H9 (cell line): ENCODE measurements around the gene KIF6. TPM values are rescaled to one million over a fixed set of nuclear protein-coding genes. Genes with fewer than 3 reads are reported as not detected.

Source experiments
- DNase-seq: peaks from one replicate; pipeline ENCODE4 v3.0.0-alpha.2; 2017
- H2AFZ ChIP-seq: one replicate; pipeline ENCODE4 v1.6.1; 2013; ENCODE audit warnings: mild to moderate bottlenecking, low read length, control low read depth, moderate library complexity
- H2AK5ac ChIP-seq: 2 replicates; pipeline ENCODE4 v1.6.1; 2013; ENCODE audit warnings: low read length, control low read depth, mixed read lengths; ENCODE audit not compliant: insufficient read length
- H2BK120ac ChIP-seq: one replicate; pipeline ENCODE4 v1.6.1; 2013; ENCODE audit warnings: low read depth, mild to moderate bottlenecking, low read length, control low read depth, inconsistent platforms; ENCODE audit not compliant: poor library complexity, severe bottlenecking
- H2BK12ac ChIP-seq: 2 replicates; pipeline ENCODE4 v1.6.1; 2013; ENCODE audit warnings: low read length, control low read depth, mixed read lengths, low read depth; ENCODE audit not compliant: insufficient read length
- H2BK15ac ChIP-seq: 2 replicates; pipeline ENCODE4 v1.6.1; 2013; ENCODE audit warnings: low read depth, low read length, control low read depth
- H2BK20ac ChIP-seq: one replicate; pipeline ENCODE4 v1.6.1; 2013; ENCODE audit warnings: low read depth, mild to moderate bottlenecking, low read length, control low read depth, inconsistent platforms; ENCODE audit not compliant: poor library complexity, severe bottlenecking
- H2BK5ac ChIP-seq: 2 replicates; pipeline ENCODE4 v1.6.1; 2013; ENCODE audit warnings: low read length, control low read depth, mixed read lengths; ENCODE audit not compliant: insufficient read length
- H3K14ac ChIP-seq: 2 replicates; pipeline ENCODE4 v1.6.1; 2013; ENCODE audit warnings: low read length, control low read depth; ENCODE audit not compliant: insufficient read depth
- H3K18ac ChIP-seq: 2 replicates; pipeline ENCODE4 v1.6.1; 2013; ENCODE audit warnings: low read depth, mild to moderate bottlenecking, mixed read lengths, low read length, control low read depth; ENCODE audit not compliant: insufficient read length
- H3K23ac ChIP-seq: 2 replicates; pipeline ENCODE4 v1.6.1; 2013; ENCODE audit warnings: low read length, control low read depth, mixed read lengths, low read depth; ENCODE audit not compliant: insufficient read length
- H3K23me2 ChIP-seq: 2 replicates; pipeline ENCODE4 v1.6.1; 2013; ENCODE audit warnings: low read depth, mild to moderate bottlenecking, mixed read lengths, low read length, control low read depth; ENCODE audit not compliant: insufficient read length, poor library complexity, severe bottlenecking
- H3K27ac ChIP-seq: 2 replicates; pipeline ENCODE4 v1.5.1; 2013; ENCODE audit warnings: low read length, control low read depth, mixed read lengths, low read depth; ENCODE audit not compliant: insufficient read length
- H3K27me3 ChIP-seq: 2 replicates; pipeline ENCODE4 v1.6.1; 2013; ENCODE audit warnings: low read length, control low read depth, inconsistent platforms; ENCODE audit not compliant: insufficient read depth
- H3K4ac ChIP-seq: 2 replicates; pipeline ENCODE4 v1.6.1; 2013; ENCODE audit warnings: low read depth, mild to moderate bottlenecking, control low read depth, inconsistent platforms, low read length, moderate library complexity
- H3K4me1 ChIP-seq: 2 replicates; pipeline ENCODE4 v1.6.1; 2013; ENCODE audit warnings: low read length, control low read depth, inconsistent platforms; ENCODE audit not compliant: insufficient read depth
- H3K4me2 ChIP-seq: 2 replicates; pipeline ENCODE4 v1.6.1; 2013; ENCODE audit warnings: low read length, control low read depth, mixed read lengths; ENCODE audit not compliant: insufficient read length, insufficient read depth
- H3K56ac ChIP-seq: 2 replicates; pipeline ENCODE4 v1.6.1; 2013; ENCODE audit warnings: low read depth, mild to moderate bottlenecking, mixed read lengths, low read length, control low read depth; ENCODE audit not compliant: insufficient read length
- H3K79me1 ChIP-seq: 2 replicates; pipeline ENCODE4 v1.6.1; 2013; ENCODE audit warnings: low read depth, mild to moderate bottlenecking, moderate library complexity, low read length, control low read depth, inconsistent platforms; ENCODE audit not compliant: insufficient read depth, poor library complexity, severe bottlenecking
- H3K79me2 ChIP-seq: 2 replicates; pipeline ENCODE4 v1.6.1; 2013; ENCODE audit warnings: low read length, control low read depth, inconsistent platforms; ENCODE audit not compliant: insufficient read depth
- H3K9ac ChIP-seq: 2 replicates; pipeline ENCODE4 v1.6.1; 2013; ENCODE audit warnings: low read length, control low read depth, mixed read lengths; ENCODE audit not compliant: insufficient read length; ENCODE audit errors: extremely low read depth
- H3K9me3 ChIP-seq: one replicate; pipeline ENCODE4 v1.6.1; 2013; ENCODE audit warnings: low read depth, low read length, inconsistent platforms; ENCODE audit not compliant: control insufficient read depth
- H3T11ph ChIP-seq: one replicate; pipeline ENCODE4 v1.6.1; 2013; ENCODE audit warnings: mild to moderate bottlenecking, low read length, control low read depth, inconsistent platforms
- H4K20me1 ChIP-seq: one replicate; pipeline ENCODE4 v1.6.1; 2013; ENCODE audit not compliant: control insufficient read depth, insufficient read length, insufficient read depth
- H4K5ac ChIP-seq: 2 replicates; pipeline ENCODE4 v1.6.1; 2013; ENCODE audit warnings: low read depth, mild to moderate bottlenecking, mixed read lengths, low read length, control low read depth; ENCODE audit not compliant: insufficient read length
- H4K8ac ChIP-seq: replicated peaks from 2 replicates; pipeline ENCODE4 v1.6.1; 2013; ENCODE audit warnings: low read length, control low read depth, mixed read lengths, low read depth; ENCODE audit not compliant: insufficient read length
- H4K91ac ChIP-seq: 2 replicates; pipeline ENCODE4 v1.6.1; 2013; ENCODE audit warnings: low read depth, mild to moderate bottlenecking, moderate library complexity, mixed read lengths, low read length, control low read depth; ENCODE audit not compliant: insufficient read length
- H3K27ac Mint-ChIP-seq, 3 experiments: 2 replicates in 2 of 3; 3 replicates in 1 of 3; pipeline ENCODE4 v1.8.0; 2020 to 2021; ENCODE audit warnings: mixed read lengths in 3 of 3, mild to moderate bottlenecking in 1 of 3, moderate library complexity in 1 of 3
- H3K27me3 Mint-ChIP-seq: 2 replicates; pipeline ENCODE4 v1.8.0; 2021; ENCODE audit warnings: low read depth, mild to moderate bottlenecking, moderate library complexity, mixed read lengths
- H3K36me3 Mint-ChIP-seq, 3 experiments: 2 replicates in 2 of 3; 3 replicates in 1 of 3; pipeline ENCODE4 v1.8.0; 2020 to 2021; ENCODE audit warnings: low read depth in 3 of 3, mixed read lengths in 3 of 3; ENCODE audit not compliant: insufficient read depth in 1 of 3
- H3K4me1 Mint-ChIP-seq, 2 experiments: 2 replicates each; pipeline ENCODE4 v1.8.0; 2020; ENCODE audit warnings: mixed read lengths in 2 of 2
- H3K4me3 Mint-ChIP-seq, 2 experiments: 2 replicates in 1 of 2; 3 replicates in 1 of 2; pipeline ENCODE4 v1.8.0; 2020 to 2021; ENCODE audit warnings: mild to moderate bottlenecking in 2 of 2, mixed read lengths in 2 of 2, moderate library complexity in 1 of 2
- H3K9me3 Mint-ChIP-seq, 2 experiments: 2 replicates in 1 of 2; 3 replicates in 1 of 2; pipeline ENCODE4 v1.8.0; 2020; ENCODE audit warnings: mild to moderate bottlenecking in 2 of 2, mixed read lengths in 2 of 2, moderate library complexity in 1 of 2
- WGBS: extraction: QIAGEN DNeasy Blood & Tissue Kit; methylation state at CpG from one replicate; pipeline ENCODE4 v1.1.7; 2013; ENCODE audit warnings: missing lambda C conversion rate, low lambda C conversion rate, mixed read lengths; ENCODE audit not compliant: insufficient read length; ENCODE audit errors: extremely low coverage; 5-methylcytosine and 5-hydroxymethylcytosine counted together
- total RNA-seq: library from RNA; stranded (reverse); gene quantifications from 2 replicates; pipeline ENCODE4 v1.2.1, GENCODE V29; 2021
- TF ChIP-seq, protein P1 (sequence below): fragments of 200-600 bp; sonication (generic); conservative IDR thresholded peaks from 3 replicates; pipeline ENCODE4 v1.8.0; 2021; ENCODE audit warnings: antibody characterized with exemption, mild to moderate bottlenecking

Gene KIF6
- total RNA-seq, 1 experiment from 2014 or later, result 0.63 TPM

DNA sequence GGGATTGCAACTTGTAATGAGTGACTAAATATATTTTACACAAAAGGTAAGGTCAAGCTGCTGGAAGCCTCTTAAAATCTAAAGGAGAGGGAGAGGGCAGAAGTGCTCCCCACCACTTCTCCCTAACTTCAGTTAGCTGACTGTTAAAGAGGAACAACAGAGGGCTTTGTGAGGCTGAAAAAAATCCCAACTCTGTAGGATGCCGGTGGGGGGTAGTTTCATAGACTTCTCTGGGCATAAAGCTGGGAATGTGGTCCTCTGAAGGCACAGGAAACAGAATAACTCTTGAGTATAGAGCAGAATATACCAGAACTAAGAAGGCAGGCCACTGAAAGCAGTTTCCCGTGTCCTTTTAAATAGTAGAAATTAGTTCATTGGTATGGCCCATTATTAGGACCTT, 71.6 kb downstream of the KIF6 start:
- no peak overlapping the region for H4K8ac ChIP-seq
- no peak for DNase-seq
- Mint-ChIP-seq H3K4me3 (no peak overlapping the region), H3K36me3 (no peaks in the 10 kb centered on the region), H3K4me1 (peaks cover 29 to 35% of the 10 kb centered on the region in 2 experiments), H3K27me3 (no peaks in the 10 kb centered on the region), H3K27ac (peak overlapping the region in 1 of 3 experiments; percentile 31; a peak in 1 of 7 replicates), H3K9me3 (no peaks in the 10 kb centered on the region)
- no peak overlapping the region for H2AK5ac ChIP-seq
- no peaks in the 10 kb centered on the region for H4K20me1 ChIP-seq
- H2BK15ac ChIP-seq, result no peak overlapping the region
- TF ChIP-seq, protein P1, sequence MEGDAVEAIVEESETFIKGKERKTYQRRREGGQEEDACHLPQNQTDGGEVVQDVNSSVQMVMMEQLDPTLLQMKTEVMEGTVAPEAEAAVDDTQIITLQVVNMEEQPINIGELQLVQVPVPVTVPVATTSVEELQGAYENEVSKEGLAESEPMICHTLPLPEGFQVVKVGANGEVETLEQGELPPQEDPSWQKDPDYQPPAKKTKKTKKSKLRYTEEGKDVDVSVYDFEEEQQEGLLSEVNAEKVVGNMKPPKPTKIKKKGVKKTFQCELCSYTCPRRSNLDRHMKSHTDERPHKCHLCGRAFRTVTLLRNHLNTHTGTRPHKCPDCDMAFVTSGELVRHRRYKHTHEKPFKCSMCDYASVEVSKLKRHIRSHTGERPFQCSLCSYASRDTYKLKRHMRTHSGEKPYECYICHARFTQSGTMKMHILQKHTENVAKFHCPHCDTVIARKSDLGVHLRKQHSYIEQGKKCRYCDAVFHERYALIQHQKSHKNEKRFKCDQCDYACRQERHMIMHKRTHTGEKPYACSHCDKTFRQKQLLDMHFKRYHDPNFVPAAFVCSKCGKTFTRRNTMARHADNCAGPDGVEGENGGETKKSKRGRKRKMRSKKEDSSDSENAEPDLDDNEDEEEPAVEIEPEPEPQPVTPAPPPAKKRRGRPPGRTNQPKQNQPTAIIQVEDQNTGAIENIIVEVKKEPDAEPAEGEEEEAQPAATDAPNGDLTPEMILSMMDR, result no peak
- no peak overlapping the region for H3T11ph ChIP-seq
- no peak overlapping the region for H3K23ac ChIP-seq
- H2BK120ac ChIP-seq, result no peak overlapping the region
- H3K18ac ChIP-seq, result no peak overlapping the region
- H3K27ac ChIP-seq, result no peak overlapping the region
- H3K4ac ChIP-seq, result no peak overlapping the region
- no peaks in the 10 kb centered on the region for H3K79me1 ChIP-seq
- no peaks in the 10 kb centered on the region for H3K79me2 ChIP-seq
- H3K4me2 ChIP-seq, result no peak overlapping the region
- H3K23me2 ChIP-seq, result no peaks in the 10 kb centered on the region
- H3K27me3 ChIP-seq, result no peaks in the 10 kb centered on the region
- H2BK12ac ChIP-seq, result no peak overlapping the region
- H3K9me3 ChIP-seq, result no peaks in the 10 kb centered on the region
- H4K5ac ChIP-seq, result no peak overlapping the region
- no peak overlapping the region for H3K56ac ChIP-seq
- no peak overlapping the region for H2BK5ac ChIP-seq
- no peak overlapping the region for H2AFZ ChIP-seq
- no peak overlapping the region for H4K91ac ChIP-seq
- no peak overlapping the region for H3K14ac ChIP-seq
- no peak overlapping the region for H3K9ac ChIP-seq
- no peaks in the 10 kb centered on the region; the same call in 1 of the 2 replicates for H3K4me1 ChIP-seq
- no CpG with 5 or more reads among the region's 2 CpGs for WGBS
- H2BK20ac ChIP-seq, result no peak overlapping the region
